NCI-H128 (cell line): ENCODE measurements around the gene EGF.
"Not testable (repeated sequence)": the region's sequence is repeated elsewhere in the genome, so short reads cannot be mapped to it uniquely, and the experiment has no call there.

Experiments
- DNase-seq: peaks from one replicate; lab custom pipeline; 2025; ENCODE audit not compliant: unreplicated experiment; lab: John Stamatoyannopoulos, UW

EGF gene

DNA sequence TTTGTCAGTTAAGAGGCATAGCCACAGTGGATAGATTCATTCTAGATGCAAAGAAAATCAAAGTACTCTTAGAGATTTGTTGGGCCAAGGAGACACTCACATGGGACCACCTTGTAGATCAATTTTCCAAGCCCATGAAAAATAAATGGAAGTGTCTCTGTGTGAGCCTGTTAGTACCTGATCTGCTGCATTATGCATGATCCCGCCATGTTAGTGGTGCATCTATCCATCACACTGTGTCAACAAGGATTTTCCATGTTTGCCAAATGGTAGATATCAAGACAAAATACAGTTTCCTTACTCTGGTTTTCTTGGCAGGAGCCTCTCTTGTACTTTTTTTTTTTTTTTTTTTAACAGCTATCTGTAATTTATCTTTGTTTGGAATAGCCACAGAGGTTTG lies 112.4 kb downstream of the EGF start:
- no peak for DNase-seq

GRCh38 chr4:110025718-110026117 lies 113.0 kb downstream of the EGF start:
- DNase-seq = no peak

GRCh38 chr4:110032603-110033002 lies 119.9 kb downstream of the EGF start:
- DNase-seq = no peak

GRCh38 chr4:110033355-110034025 lies 120.8 kb downstream of the EGF start:
- no peak for DNase-seq

DNA sequence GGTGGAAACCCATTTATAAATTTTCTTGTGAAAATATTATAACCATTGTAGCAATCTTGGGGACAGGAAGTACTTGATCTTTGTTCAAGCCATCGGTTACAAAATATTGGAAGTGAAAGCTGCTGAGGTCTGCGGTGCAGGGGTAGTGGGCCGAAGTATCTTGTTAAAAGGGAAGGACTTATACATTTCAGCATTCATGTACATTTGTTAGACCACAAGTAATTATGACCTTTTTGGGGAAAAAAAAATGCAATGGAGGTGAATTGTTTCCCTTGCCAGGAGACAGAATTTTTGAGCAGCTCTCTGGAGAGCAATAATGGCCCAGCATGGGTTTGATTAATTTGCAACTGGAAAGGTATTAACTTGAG lies 121.3 kb downstream of the EGF start:
- DNase-seq = no peak

GRCh38 chr4:110039164-110039563 lies 126.5 kb downstream of the EGF start:
- DNase-seq = not testable (repeated sequence)

DNA sequence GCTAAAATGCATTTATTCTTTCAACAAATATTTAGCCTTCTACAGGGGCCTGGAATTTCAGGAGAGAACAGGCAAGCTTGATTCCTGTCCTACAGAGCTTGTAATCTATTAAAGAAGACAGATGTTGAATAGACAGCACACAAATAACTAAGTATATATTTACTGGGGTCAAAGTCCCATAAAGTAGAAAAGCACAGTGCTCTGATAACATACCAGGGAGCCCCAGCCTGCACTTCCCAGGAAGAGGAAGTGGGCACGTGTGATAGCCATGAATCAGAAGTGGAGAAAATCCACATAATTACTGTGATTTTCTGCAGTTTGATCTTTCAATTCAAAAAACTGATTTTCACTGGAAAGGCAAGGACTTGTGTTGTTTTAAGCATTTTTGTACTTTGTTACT lies 129.1 kb downstream of the EGF start:
- no peak for DNase-seq

DNA sequence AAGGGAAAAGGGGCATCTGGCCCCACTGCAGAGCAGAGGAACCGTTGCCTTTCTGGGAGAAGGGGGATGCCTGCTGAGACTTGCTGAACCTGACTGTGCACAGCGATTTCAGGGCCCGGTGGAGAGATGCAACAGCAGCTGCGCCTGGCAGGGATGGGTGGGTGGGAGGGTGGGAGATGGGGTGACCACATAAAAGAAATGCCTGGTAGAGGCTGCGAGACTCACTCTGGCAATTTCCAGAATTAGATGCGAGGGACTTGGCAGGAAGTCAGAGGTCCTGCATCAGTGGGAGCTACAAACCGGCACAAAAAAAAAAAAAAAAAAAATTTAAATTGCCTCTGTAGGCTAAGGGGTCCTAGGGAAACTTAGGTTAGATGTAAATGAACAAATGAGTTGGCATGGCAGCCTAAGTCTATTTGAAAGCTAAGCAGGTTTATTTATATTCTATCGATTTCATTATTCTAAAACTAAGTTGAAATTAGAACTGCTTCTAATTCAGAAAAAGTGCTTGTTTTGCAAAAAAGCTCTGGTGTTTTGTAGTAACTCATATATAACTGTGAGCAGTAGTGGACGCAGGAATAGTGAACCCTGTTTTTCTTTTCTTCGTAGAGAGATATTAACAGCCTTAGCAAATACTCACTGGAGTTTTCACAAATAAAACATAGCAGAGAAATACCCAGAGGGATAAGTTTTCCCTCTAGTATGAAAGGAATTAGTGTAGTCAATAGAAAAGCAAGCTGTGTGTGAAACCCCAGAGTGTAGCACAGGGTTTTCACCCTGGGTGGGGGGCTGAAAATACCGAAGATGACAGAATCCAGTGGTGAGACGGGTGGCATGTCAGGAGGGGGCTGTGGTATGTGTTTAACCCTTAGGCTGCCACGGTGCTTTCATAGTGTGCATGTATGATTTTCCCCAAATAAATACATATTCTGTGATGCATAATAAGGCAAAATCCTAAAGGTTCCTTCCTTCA lies 130.1 kb downstream of the EGF start:
- no peak for DNase-seq

- DNase-seq = no peak
Observed at GRCh38 chr4:110046588-110047049, 133.9 kb downstream of the EGF start.

GRCh38 chr4:110049951-110050925 lies 137.6 kb downstream of the EGF start:
- no peak for DNase-seq

DNA sequence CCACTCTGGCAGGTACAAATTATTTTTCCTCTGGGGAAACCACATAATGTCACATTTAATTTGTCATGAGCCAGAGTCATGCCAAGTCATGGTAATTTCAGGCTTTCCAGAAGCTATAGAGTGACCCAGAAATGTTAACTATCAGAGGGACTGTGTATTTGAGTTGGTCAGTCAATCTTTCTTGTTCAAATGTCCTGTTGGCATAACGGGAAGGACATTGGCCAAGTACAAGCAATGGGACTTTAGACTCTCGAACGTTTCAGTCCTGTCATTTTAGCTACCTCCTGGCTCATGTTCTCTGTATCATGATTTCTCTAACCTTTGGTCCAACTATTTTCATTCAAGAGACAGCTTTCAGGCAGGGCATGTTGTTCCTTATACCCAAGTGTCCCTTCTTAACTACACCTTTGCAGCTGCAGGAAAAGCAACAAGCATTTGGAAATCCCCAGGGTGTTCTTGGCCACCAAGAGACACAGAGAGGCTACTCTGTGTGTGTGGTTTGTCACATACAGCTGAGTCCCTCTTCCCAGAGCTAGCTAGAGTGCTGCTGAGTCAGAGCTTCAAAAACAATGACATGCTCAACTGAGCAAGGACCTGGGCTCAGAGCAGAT lies 142.6 kb downstream of the EGF start:
- DNase-seq = no peak

DNA sequence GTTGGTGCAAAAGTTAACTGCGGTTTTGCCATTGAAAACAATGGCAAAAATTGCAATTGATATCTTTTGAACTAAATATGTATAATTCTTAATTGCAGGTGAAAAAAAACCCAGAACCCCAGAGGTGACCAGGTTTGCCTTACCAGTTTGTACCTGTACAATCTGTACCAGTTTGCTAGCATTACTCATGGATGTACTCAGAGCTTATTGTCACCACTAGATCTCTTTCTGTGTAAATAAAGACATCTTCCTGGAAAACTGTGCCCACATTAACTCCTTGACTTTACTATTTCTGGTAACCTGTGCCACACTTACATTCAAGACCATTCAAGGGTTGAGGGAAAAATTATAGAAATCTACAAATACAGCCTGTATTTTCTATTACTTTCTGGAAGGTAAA lies 146.0 kb downstream of the EGF start:
- no peak for DNase-seq

GRCh38 chr4:110059556-110060191 lies 147.0 kb downstream of the EGF start:
- DNase-seq = no peak

DNA sequence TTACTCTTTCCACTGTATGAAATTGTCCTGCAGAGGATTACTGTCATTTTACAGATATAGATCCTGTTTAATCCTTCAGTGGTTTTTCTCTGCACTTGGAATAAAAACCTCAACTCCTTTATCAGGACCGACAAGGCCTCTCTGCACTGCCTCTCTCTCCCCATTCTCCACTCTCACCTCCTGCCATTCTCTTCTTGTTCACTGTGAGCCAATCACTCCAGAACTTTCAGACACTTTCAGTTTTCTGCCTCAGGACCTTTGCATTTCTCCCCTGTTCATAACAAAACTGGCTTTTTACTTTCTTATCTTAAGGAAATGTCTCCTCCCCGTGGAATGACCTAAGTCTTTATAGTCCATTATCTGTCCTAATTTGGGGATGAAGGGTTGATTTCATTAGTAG lies 148.4 kb downstream of the EGF start:
- no peak for DNase-seq
